OCI-LY7 (cell line): ENCODE measurements around the gene C19orf85. TPM values are rescaled to one million over a fixed set of nuclear protein-coding genes. Genes with fewer than 3 reads are reported as not detected.
A peak's percentile ranks its signal among the peaks of the same experiment; 100 is the strongest.

Experiments used
- BruUV-seq: library from RNA; stranded (reverse); fragments of 400-500 nt; replicated peaks from 2 replicates; lab custom pipeline; 2021; lab: Mats Ljungman, UMichigan
- CTCF ChIA-PET: fragments of 300-600 bp; sonication (Branson Sonifier 250); formaldehyde crosslinking; loops from one replicate; lab custom pipeline; 2022; ENCODE audit warnings: antibody characterized with exemption; ENCODE audit not compliant: unreplicated experiment; lab: Charles Lee
- POLR2A ChIA-PET: fragments of 300-600 bp; sonication (Branson Sonifier 250); formaldehyde crosslinking; loops from one replicate; lab custom pipeline; 2022; ENCODE audit warnings: antibody characterized with exemption; lab: Charles Lee
- DNase-seq: peaks from one replicate; pipeline ENCODE4 v3.0.0-alpha.2; 2015; ENCODE audit warnings: low spot score
- H2AFZ ChIP-seq: fragments of 200-600 bp; sonication (generic), shearing (Covaris generic); 2 replicates; pipeline ENCODE4 v1.6.1; 2014; ENCODE audit warnings: mild to moderate bottlenecking, antibody characterized with exemption, low read length, moderate library complexity
- H3K27ac ChIP-seq: fragments of 200-600 bp; sonication (generic); 2 replicates; pipeline ENCODE4 v1.5.1; 2014; ENCODE audit warnings: mixed run types, low read depth, mild to moderate bottlenecking, moderate library complexity, low read length, inconsistent platforms; ENCODE audit not compliant: poor library complexity, severe bottlenecking
- H3K36me3 ChIP-seq: fragments of 200-600 bp; sonication (generic); 2 replicates; pipeline ENCODE4 v1.6.1; 2014; ENCODE audit warnings: mild to moderate bottlenecking, antibody characterized with exemption, low read length, moderate library complexity, mixed read lengths; ENCODE audit not compliant: insufficient read depth
- H3K4me1 ChIP-seq: fragments of 200-600 bp; sonication (generic); 2 replicates; pipeline ENCODE4 v1.5.1; 2014; ENCODE audit warnings: mild to moderate bottlenecking, low read length; ENCODE audit not compliant: insufficient read depth, poor library complexity, severe bottlenecking
- H3K4me2 ChIP-seq: fragments of 200-600 bp; sonication (generic); 2 replicates; pipeline ENCODE4 v1.6.1; 2014; ENCODE audit warnings: mild to moderate bottlenecking, low read length
- H3K4me3 ChIP-seq: fragments of 200-600 bp; sonication (generic); 2 replicates; pipeline ENCODE4 v1.5.1; 2014; ENCODE audit warnings: mild to moderate bottlenecking, low read depth, low read length; ENCODE audit not compliant: poor library complexity, severe bottlenecking
- H3K79me2 ChIP-seq: fragments of 200-600 bp; sonication (generic); 2 replicates; pipeline ENCODE4 v1.6.1; 2016; ENCODE audit warnings: low read depth, mild to moderate bottlenecking, low read length, moderate library complexity, mixed read lengths; ENCODE audit not compliant: insufficient read depth
- H3K9me2 ChIP-seq: fragments of 200-600 bp; sonication (generic); 2 replicates; pipeline ENCODE4 v1.6.1; 2016; ENCODE audit warnings: mild to moderate bottlenecking, low read length, mixed read lengths; ENCODE audit not compliant: insufficient read depth
- H3K9me3 ChIP-seq: fragments of 200-600 bp; sonication (generic); 2 replicates; pipeline ENCODE4 v1.6.1; 2014; ENCODE audit warnings: mild to moderate bottlenecking, mixed run types, low read length, mixed read lengths
- H4K20me1 ChIP-seq: fragments of 200-600 bp; sonication (generic); 2 replicates; pipeline ENCODE4 v1.6.1; 2014; ENCODE audit warnings: mild to moderate bottlenecking, antibody characterized with exemption, low read length, moderate library complexity, mixed read lengths; ENCODE audit not compliant: insufficient read depth
- EZH2phosphoT487 ChIP-seq: fragments of 200-600 bp; sonication (generic); IDR thresholded peaks from 2 replicates; pipeline ENCODE4 v1.6.1; 2018; ENCODE audit warnings: low read depth, borderline replicate concordance, mild to moderate bottlenecking, mixed run types, antibody characterized with exemption, low read length, moderate library complexity, mixed read lengths
- intact Hi-C: fragments of 100-400 bp; cut with micrococcal nuclease; formaldehyde crosslinking; loops from one replicate; pipeline ENCODE4 v1.10.0; 2022; ENCODE audit not compliant: unreplicated experiment
- total RNA-seq, 2 experiments: library from RNA; depleted of rRNA in 1 of 2; stranded (reverse); fragments of >200 nt in 1 of 2; shearing (Covaris generic) in 1 of 2; gene quantifications; 2 replicates each; pipeline ENCODE4 v1.2.3, GENCODE V29; 2014 to 2022
- TF ChIP-seq, protein P1 (sequence below): fragments of 200-600 bp; sonication (generic); conservative IDR thresholded peaks from 2 replicates; pipeline ENCODE4 v1.5.1; 2014; ENCODE audit warnings: mild to moderate bottlenecking, antibody characterized with exemption, low read length, moderate library complexity, mixed read lengths

The C19orf85 gene
- total RNA-seq, 2 experiments from 2014 or later: not detected

DNA sequence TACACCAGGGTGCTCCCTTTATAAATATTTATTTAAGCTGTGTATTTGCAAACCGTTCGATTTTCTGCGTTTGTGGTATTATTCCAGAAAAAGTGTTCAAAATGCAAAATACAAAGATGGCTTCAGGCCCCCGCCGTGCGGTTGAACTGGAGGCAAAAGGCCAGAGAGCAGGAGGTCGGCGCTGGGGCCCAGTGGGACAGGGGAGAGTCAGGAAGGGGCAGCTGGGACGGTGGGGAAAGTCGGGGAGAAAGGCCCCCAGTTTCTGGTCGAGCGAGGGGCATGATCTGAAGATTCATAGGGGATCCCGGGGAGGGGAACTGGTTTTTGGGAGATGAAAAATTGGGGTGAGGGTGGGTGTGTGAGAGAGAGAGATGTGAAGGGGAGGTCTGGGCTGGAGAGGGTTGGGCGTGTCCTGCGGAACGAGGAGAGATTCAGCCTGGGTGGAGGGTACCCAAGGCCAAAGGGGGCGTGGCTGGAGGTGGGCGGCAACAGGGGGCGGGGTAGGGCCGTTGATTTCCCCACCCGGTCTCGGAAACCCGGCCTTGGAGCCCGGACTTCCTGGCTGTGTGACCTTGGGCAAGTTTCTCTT lies 3.8 kb downstream of the C19orf85 start:
- Histone ChIP-seq H4K20me1 (no peaks in the 10 kb centered on the region), H3K9me3 (no peaks in the 10 kb centered on the region), H3K4me2 (peak overlapping the region; percentile 92), H2AFZ (peak overlapping the region; percentile 34; the same call in 1 of the 2 replicates), H3K27ac (peak overlapping the region; percentile 75), H3K79me2 (peaks cover 8% of the 10 kb centered on the region; the same call in 1 of the 2 replicates), H3K4me3 (peak overlapping the region; percentile 94), H3K9me2 (no peaks in the 10 kb centered on the region), H3K4me1 (peaks cover 17% of the 10 kb centered on the region), H3K36me3 (no peaks in the 10 kb centered on the region)
- BruUV-seq: no TSS peak
- ChIA-PET POLR2A (no interaction called here), CTCF (interaction anchor here (1.0 kb wide), 1 partner anchor 159 kb away, joined by 3 read pairs; no protein-coding TSS in a partner anchor)
- intact Hi-C loops: no loop called here
- DNase-seq: peak; percentile 69
- no peak for TF ChIP-seq EZH2phosphoT487
- TF ChIP-seq, protein P1, sequence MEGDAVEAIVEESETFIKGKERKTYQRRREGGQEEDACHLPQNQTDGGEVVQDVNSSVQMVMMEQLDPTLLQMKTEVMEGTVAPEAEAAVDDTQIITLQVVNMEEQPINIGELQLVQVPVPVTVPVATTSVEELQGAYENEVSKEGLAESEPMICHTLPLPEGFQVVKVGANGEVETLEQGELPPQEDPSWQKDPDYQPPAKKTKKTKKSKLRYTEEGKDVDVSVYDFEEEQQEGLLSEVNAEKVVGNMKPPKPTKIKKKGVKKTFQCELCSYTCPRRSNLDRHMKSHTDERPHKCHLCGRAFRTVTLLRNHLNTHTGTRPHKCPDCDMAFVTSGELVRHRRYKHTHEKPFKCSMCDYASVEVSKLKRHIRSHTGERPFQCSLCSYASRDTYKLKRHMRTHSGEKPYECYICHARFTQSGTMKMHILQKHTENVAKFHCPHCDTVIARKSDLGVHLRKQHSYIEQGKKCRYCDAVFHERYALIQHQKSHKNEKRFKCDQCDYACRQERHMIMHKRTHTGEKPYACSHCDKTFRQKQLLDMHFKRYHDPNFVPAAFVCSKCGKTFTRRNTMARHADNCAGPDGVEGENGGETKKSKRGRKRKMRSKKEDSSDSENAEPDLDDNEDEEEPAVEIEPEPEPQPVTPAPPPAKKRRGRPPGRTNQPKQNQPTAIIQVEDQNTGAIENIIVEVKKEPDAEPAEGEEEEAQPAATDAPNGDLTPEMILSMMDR: no peak

DNA sequence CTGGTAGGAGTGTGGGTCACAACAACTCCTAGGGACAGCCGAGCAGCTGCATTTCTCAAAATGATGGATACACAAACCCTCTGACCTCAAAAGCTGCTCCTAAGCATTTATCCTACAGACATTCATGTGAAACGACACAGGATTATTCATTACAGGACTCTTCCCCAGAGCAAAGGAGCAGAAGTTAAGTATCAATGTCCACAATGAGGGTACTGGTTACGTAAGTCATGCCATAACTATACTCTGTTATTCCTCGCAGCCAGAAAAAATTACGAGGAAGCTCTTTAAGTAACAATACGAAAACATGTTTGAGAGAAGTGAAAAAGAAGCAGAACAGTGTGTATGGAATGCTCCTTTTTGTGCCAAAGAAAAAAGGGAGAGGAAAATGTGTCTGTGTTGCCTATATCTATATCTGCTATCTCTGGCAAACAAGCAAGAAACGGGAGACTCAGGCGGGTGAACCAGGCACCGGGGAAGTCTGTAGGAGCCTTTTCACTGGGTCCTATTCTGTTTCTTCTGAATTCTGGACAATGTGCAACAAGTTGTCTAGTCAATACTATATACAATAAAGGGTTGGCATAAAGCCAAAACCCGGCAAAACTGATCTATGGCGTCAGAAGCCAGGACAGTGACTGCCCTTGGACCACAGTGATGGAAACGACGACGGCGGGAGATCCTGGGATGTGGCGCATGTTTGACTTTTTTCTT lies 4.4 kb downstream of the C19orf85 start:
- TF ChIP-seq EZH2phosphoT487: no peak
- TF ChIP-seq, protein P1: no peak
- peaks cover 8% of the 10 kb centered on the region; the same call in 1 of the 2 replicates for H3K79me2 ChIP-seq
- intact Hi-C loops: no loop called here
- H3K4me3 ChIP-seq: peak overlapping the region; percentile 94
- no peak overlapping the region for H2AFZ ChIP-seq
- CTCF ChIA-PET: interaction anchor here (1.0 kb wide), 1 partner anchor 159 kb away, joined by 3 read pairs; no protein-coding TSS in a partner anchor
- H3K9me3 ChIP-seq: no peaks in the 10 kb centered on the region
- DNase-seq: no peak
- H3K36me3 ChIP-seq: no peaks in the 10 kb centered on the region
- TSS peak; percentile 87 for BruUV-seq
- POLR2A ChIA-PET: no interaction called here
- H4K20me1 ChIP-seq: no peaks in the 10 kb centered on the region
- H3K9me2 ChIP-seq: no peaks in the 10 kb centered on the region
- no peak overlapping the region for H3K27ac ChIP-seq
- peaks cover 17% of the 10 kb centered on the region for H3K4me1 ChIP-seq
- H3K4me2 ChIP-seq: peak overlapping the region; percentile 92
